ENCODE results near the gene LGALS1.

GRCh38 chr22:37672206-37672919, 3.1 kb upstream of the LGALS1 start:
- TF ChIP-seq CTCF (IDR thresholded peaks at IDR 0.05; ENCODE audit: low read length) (peak; percentile 20; the same call in 1 of the 2 replicates), EZH2 (IDR thresholded peaks at IDR 0.05; ENCODE audit: borderline replicate concordance, low read length) (no peak)

Data from OCI-LY1 (cell line).